Mesenchymal stem cell (in vitro differentiated cells and primary cell): ENCODE data around the gene CMSS1.
"Not testable (repeated sequence)": the region's sequence is repeated elsewhere in the genome, so short reads cannot be mapped to it uniquely, and the experiment has no call there.

Experiments used
- DNase-seq: peaks from one replicate; pipeline ENCODE4 v3.0.0-alpha.2; 2013
- H2AFZ ChIP-seq: one replicate; pipeline ENCODE4 v1.6.1; 2013; ENCODE audit warnings: low read depth, mild to moderate bottlenecking, control low read depth, inconsistent platforms, low read length, moderate library complexity
- H2AK5ac ChIP-seq: 2 replicates; pipeline ENCODE4 v1.6.1; 2013; ENCODE audit warnings: low read length, moderate library complexity, mild to moderate bottlenecking, inconsistent platforms; ENCODE audit not compliant: severe bottlenecking
- H2BK120ac ChIP-seq: one replicate; pipeline ENCODE4 v1.6.1; 2013; ENCODE audit warnings: low read depth, mild to moderate bottlenecking, inconsistent platforms, low read length, moderate library complexity
- H2BK12ac ChIP-seq, 2 experiments: one replicate each; pipeline ENCODE4 v1.6.1; 2013; ENCODE audit warnings: inconsistent platforms in 2 of 2, low read length in 2 of 2, mild to moderate bottlenecking in 2 of 2, moderate library complexity in 2 of 2, control low read depth in 1 of 2
- H2BK15ac ChIP-seq: one replicate; pipeline ENCODE4 v1.6.1; 2013; ENCODE audit warnings: mild to moderate bottlenecking, low read depth, inconsistent platforms; ENCODE audit not compliant: poor library complexity, severe bottlenecking
- H2BK5ac ChIP-seq: 2 replicates; pipeline ENCODE4 v1.6.1; 2013; ENCODE audit warnings: low read depth, mild to moderate bottlenecking, low read length, control low read depth, inconsistent platforms; ENCODE audit not compliant: poor library complexity, severe bottlenecking
- H3K14ac ChIP-seq, 2 experiments: one replicate each; pipeline ENCODE4 v1.6.1; 2013; ENCODE audit warnings: inconsistent platforms in 2 of 2, low read length in 2 of 2, control low read depth in 1 of 2, mild to moderate bottlenecking in 1 of 2, moderate library complexity in 1 of 2
- H3K18ac ChIP-seq, 2 experiments: one replicate each; pipeline ENCODE4 v1.6.1; 2013; ENCODE audit warnings: inconsistent platforms in 2 of 2, low read length in 2 of 2, control low read depth in 1 of 2, low read depth in 1 of 2, mild to moderate bottlenecking in 1 of 2
- H3K23ac ChIP-seq, 2 experiments: one replicate each; pipeline ENCODE4 v1.6.1; 2013; ENCODE audit warnings: inconsistent platforms in 2 of 2, low read length in 2 of 2, mild to moderate bottlenecking in 2 of 2, moderate library complexity in 2 of 2, control low read depth in 1 of 2
- H3K27ac ChIP-seq: 2 replicates; pipeline ENCODE4 v1.5.1; 2013; ENCODE audit warnings: mild to moderate bottlenecking, moderate library complexity, low read length, control low read depth, inconsistent platforms; ENCODE audit not compliant: poor library complexity, severe bottlenecking
- H3K27me3 ChIP-seq, 2 experiments: 2 replicates each; pipeline versions ENCODE4 v1.6.1 to v1.7.0; 2013; ENCODE audit warnings: low read length in 2 of 2, mild to moderate bottlenecking in 2 of 2, moderate library complexity in 2 of 2, control low read depth in 1 of 2, inconsistent platforms in 1 of 2; ENCODE audit not compliant: control insufficient read depth in 1 of 2, insufficient read depth in 1 of 2
- H3K36me3 ChIP-seq, 2 experiments: 2 replicates each; pipeline versions ENCODE4 v1.6.1 to v1.7.0; 2013; ENCODE audit warnings: low read length in 2 of 2, control low read depth in 1 of 2, inconsistent platforms in 1 of 2, low read depth in 1 of 2, mild to moderate bottlenecking in 1 of 2; ENCODE audit not compliant: insufficient read depth in 2 of 2, control insufficient read depth in 1 of 2
- H3K4ac ChIP-seq, 2 experiments: one replicate each; pipeline ENCODE4 v1.6.1; 2013; ENCODE audit warnings: inconsistent platforms in 2 of 2, low read length in 2 of 2, mild to moderate bottlenecking in 2 of 2, moderate library complexity in 2 of 2, control low read depth in 1 of 2, low read depth in 1 of 2
- H3K4me1 ChIP-seq: 2 replicates; pipeline ENCODE4 v1.6.1; 2013; ENCODE audit warnings: low read depth, low read length, control low read depth; ENCODE audit not compliant: control insufficient read depth, insufficient read depth
- H3K4me2 ChIP-seq: 2 replicates; pipeline ENCODE4 v1.6.1; 2013; ENCODE audit warnings: low read length, mild to moderate bottlenecking, inconsistent platforms; ENCODE audit not compliant: poor library complexity, severe bottlenecking
- H3K4me3 ChIP-seq, 2 experiments: 2 replicates each; pipeline versions ENCODE4 v1.5.1 to v1.7.0; 2013; ENCODE audit warnings: low read length in 2 of 2, mild to moderate bottlenecking in 2 of 2, control low read depth in 1 of 2, low read depth in 1 of 2; ENCODE audit not compliant: insufficient read depth in 1 of 2
- H3K79me1 ChIP-seq: replicated peaks from 2 replicates; pipeline ENCODE4 v1.6.1; 2013; ENCODE audit warnings: mild to moderate bottlenecking, control low read depth, low read length, inconsistent platforms; ENCODE audit not compliant: poor library complexity, severe bottlenecking
- H3K9ac ChIP-seq: 2 replicates; pipeline ENCODE4 v1.7.0; 2013; ENCODE audit warnings: mild to moderate bottlenecking, low read length, moderate library complexity
- H3K9me3 ChIP-seq: 2 replicates; pipeline ENCODE4 v1.7.0; 2013; ENCODE audit warnings: mild to moderate bottlenecking, low read length; ENCODE audit not compliant: control insufficient read depth
- H4K8ac ChIP-seq: one replicate; pipeline ENCODE4 v1.6.1; 2013; ENCODE audit warnings: inconsistent platforms, mild to moderate bottlenecking, low read length, moderate library complexity
- H4K91ac ChIP-seq: one replicate; pipeline ENCODE4 v1.6.1; 2013; ENCODE audit warnings: mild to moderate bottlenecking, low read length, inconsistent platforms
- WGBS: methylation state at CpG from one replicate; pipeline ENCODE4 v1.1.7; 2013; ENCODE audit warnings: mixed read lengths; 5-methylcytosine and 5-hydroxymethylcytosine counted together

The CMSS1 gene

GRCh38 chr3:100227511-100227921 is 409.9 kb downstream of the CMSS1 start:
- Histone ChIP-seq H2AK5ac (no peak overlapping the region), H4K8ac (no peak overlapping the region), H3K4me2 (no peak overlapping the region), H3K79me1 (no peaks in the 10 kb centered on the region), H2BK120ac (no peak overlapping the region), H3K9me3 (peaks cover 4% of the 10 kb centered on the region), H3K9ac (no peak overlapping the region), H3K27me3 (no peaks in the 10 kb centered on the region), H4K91ac (no peak overlapping the region), H2BK15ac (no peak overlapping the region), H3K4me3 (no peak overlapping the region), H2BK12ac (no peak overlapping the region), H3K27ac (no peak overlapping the region), H3K36me3 (no peaks in the 10 kb centered on the region), H2AFZ (no peak overlapping the region), H3K14ac (no peak overlapping the region), H3K4me1 (no peaks in the 10 kb centered on the region), H2BK5ac (no peak overlapping the region), H3K4ac (no peak overlapping the region), H3K23ac (no peak overlapping the region), H3K18ac (no peak overlapping the region)
- DNase-seq: no peak
- 75% methylated on average over 1 of the region's 2 CpGs for WGBS

GRCh38 chr3:100228247-100228646 is 410.6 kb downstream of the CMSS1 start:
- H3K23ac ChIP-seq: no peak overlapping the region
- no peak overlapping the region for H3K9ac ChIP-seq
- H3K4ac ChIP-seq: no peak overlapping the region
- H2BK12ac ChIP-seq: no peak overlapping the region
- H3K4me1 ChIP-seq: no peaks in the 10 kb centered on the region
- H3K9me3 ChIP-seq: peaks cover 4% of the 10 kb centered on the region
- no CpG with 5 or more reads among the region's 1 CpG for WGBS
- H3K4me3 ChIP-seq: no peak overlapping the region
- no peak overlapping the region for H2AK5ac ChIP-seq
- no peak overlapping the region for H2AFZ ChIP-seq
- no peaks in the 10 kb centered on the region for H3K36me3 ChIP-seq
- no peak overlapping the region for H3K14ac ChIP-seq
- DNase-seq: no peak
- H2BK5ac ChIP-seq: no peak overlapping the region
- no peak overlapping the region for H3K18ac ChIP-seq
- H3K79me1 ChIP-seq: no peaks in the 10 kb centered on the region
- no peak overlapping the region for H3K4me2 ChIP-seq
- H4K8ac ChIP-seq: no peak overlapping the region
- H3K27ac ChIP-seq: no peak overlapping the region
- H2BK120ac ChIP-seq: no peak overlapping the region
- no peak overlapping the region for H4K91ac ChIP-seq
- no peak overlapping the region for H2BK15ac ChIP-seq
- no peaks in the 10 kb centered on the region for H3K27me3 ChIP-seq

DNA sequence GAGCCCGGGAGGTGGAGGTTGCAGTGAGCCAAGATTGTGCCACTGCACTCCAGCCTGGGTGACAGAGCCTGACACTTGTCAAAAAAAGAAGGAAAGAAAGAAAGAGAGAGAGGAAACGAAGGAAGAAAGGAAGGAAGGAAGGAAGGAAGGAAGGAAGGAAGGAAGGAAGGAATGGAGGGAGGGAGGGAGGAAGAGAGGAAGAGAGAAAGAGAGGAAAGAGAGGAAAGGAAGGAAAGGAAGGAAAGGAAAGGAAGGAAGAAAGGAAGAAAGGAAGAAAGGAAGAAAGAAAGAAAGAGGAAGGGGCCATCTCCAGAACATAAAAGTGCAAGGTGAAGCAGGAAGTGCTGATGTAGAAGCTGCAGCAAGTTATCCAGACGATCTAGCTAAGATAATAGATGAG is 411.5 kb downstream of the CMSS1 start:
- not testable (repeated sequence) for DNase-seq, H2BK12ac ChIP-seq
- WGBS: 93% methylated on average over 2 of the region's 3 CpGs

DNA sequence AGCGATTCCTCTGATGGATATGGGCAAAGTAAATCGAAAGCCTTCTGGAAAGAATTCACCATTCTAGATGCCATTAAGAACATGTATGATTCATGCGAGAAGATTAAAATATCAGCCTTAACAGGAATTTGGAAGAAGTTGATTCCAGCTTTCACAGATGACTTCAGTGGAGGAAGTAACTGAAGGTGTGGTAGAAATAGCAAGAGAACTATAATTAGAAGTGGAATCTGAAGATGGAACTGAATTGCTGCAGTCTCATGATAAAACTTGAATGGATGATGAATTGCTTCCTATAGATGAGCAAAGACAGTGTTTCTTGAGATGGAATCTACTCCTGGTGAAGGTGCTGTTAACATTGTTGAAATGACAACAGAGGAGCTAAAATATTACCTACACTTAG is 413.0 kb downstream of the CMSS1 start:
- Histone ChIP-seq H2AK5ac (no peak overlapping the region), H4K91ac (no peak overlapping the region), H3K14ac (no peak overlapping the region), H3K27me3 (no peaks in the 10 kb centered on the region), H2BK5ac (no peak overlapping the region), H3K4me3 (no peak overlapping the region), H3K27ac (no peak overlapping the region), H4K8ac (no peak overlapping the region), H2BK12ac (no peak overlapping the region), H3K23ac (no peak overlapping the region), H3K36me3 (no peaks in the 10 kb centered on the region), H2AFZ (no peak overlapping the region), H3K4me1 (no peaks in the 10 kb centered on the region), H3K9ac (no peak overlapping the region), H3K18ac (no peak overlapping the region), H3K4me2 (no peak overlapping the region), H3K79me1 (no peaks in the 10 kb centered on the region), H3K4ac (no peak overlapping the region), H2BK120ac (no peak overlapping the region), H3K9me3 (peaks cover 4% of the 10 kb centered on the region), H2BK15ac (no peak overlapping the region)
- no peak for DNase-seq
- WGBS: over 99% methylated on average over 3 of the region's 3 CpGs

More for the DNA sequence above, 411.5 kb downstream of the CMSS1 start:
- H2AFZ ChIP-seq, H3K4me2 ChIP-seq, H2BK15ac ChIP-seq, H3K27ac ChIP-seq, H3K9me3 ChIP-seq, H4K91ac ChIP-seq, H3K23ac ChIP-seq, H3K4me3 ChIP-seq, H3K36me3 ChIP-seq, H4K8ac ChIP-seq, H2AK5ac ChIP-seq, H3K9ac ChIP-seq, H3K4ac ChIP-seq, H3K27me3 ChIP-seq, H3K18ac ChIP-seq, H3K4me1 ChIP-seq, H3K79me1 ChIP-seq, H3K14ac ChIP-seq, H2BK120ac ChIP-seq, H2BK5ac ChIP-seq: not testable (repeated sequence)
